ENCODE measurements around the gene RUFY1. TPM values are rescaled to one million over a fixed set of nuclear protein-coding genes. Genes with fewer than 3 reads are reported as not detected.
"Not testable (repeated sequence)": the region's sequence is repeated elsewhere in the genome, so short reads cannot be mapped to it uniquely, and the experiment has no call there.

The RUFY1 gene
- total and polyA plus RNA-seq, 10 of the 15 experiments (the other 5 are each of a cell fraction or from before 2014, with no cell fraction given): 5.7 to 36.3 (median 24.5) TPM

GRCh38 chr5:179554981-179555380 lies 4.6 kb downstream of the RUFY1 start (continued):
- no peak for TF ChIP-seq IRF3 (IDR thresholded peaks at IDR 0.05)

- WGBS (ENCODE audit: insufficient coverage, insufficient replicate concordance, low lambda C conversion rate, missing lambda C conversion rate): 90% methylated on average over 15 of the region's 15 CpGs
- ATAC-seq; H3K27me3 ChIP-seq (replicated peaks in 1 of 2; ENCODE audit: control insufficient read depth in 2 of 2, insufficient read depth in 2 of 2, low read length in 1 of 2); H3K36me3 ChIP-seq (ENCODE audit: control insufficient read depth in 2 of 2, insufficient read depth in 2 of 2, low read length in 1 of 2); H3K4me1 ChIP-seq (ENCODE audit: control insufficient read depth, insufficient read depth, low read length); H2AFZ ChIP-seq (ENCODE audit: control insufficient read depth, low read depth, low read length); DNase-seq (ENCODE audit: low read depth, low spot score); BruUV-seq (replicated peaks); H3K9me3 ChIP-seq (replicated peaks; ENCODE audit: control insufficient read depth, insufficient read depth, low read length); FAIRE-seq; H4K20me1 ChIP-seq (ENCODE audit: control insufficient read depth, insufficient read depth): not testable (repeated sequence)
- peak; percentile 48; the same call in 1 of the 2 replicates for TF ChIP-seq MLLT1 (IDR thresholded peaks at IDR 0.05)
- 0 out of 2 replicates have a peak overlapping the region, but pooled peaks have one; percentile 30 for H3K4me3 ChIP-seq
- H3K27ac ChIP-seq (ENCODE audit: control insufficient read depth, insufficient read depth): peak overlapping the region; percentile 67
- peaks cover 17% of the 10 kb centered on the region for H3K79me2 ChIP-seq (ENCODE audit: control insufficient read depth, insufficient read depth, low read length)
- intact Hi-C loops (cut with micrococcal nuclease; ENCODE audit: unreplicated experiment): loop anchor here (5.0 to 10.0 kb wide), 2 partner anchors 64 to 934 kb away; partner anchors contain the start of genes CLK4 and HNRNPH1
- peak overlapping the region; percentile 80 for H3K9ac ChIP-seq (ENCODE audit: control insufficient read depth, insufficient read depth, low read length)
- POLR2A ChIA-PET: interaction anchor here (1.4 to 1.6 kb wide), 3 partner anchors 8 to 65 kb away, joined by 7 to 9 read pairs (median 7); partner anchors contain the start of genes HNRNPH1 and RUFY1
- RAD21 ChIA-PET (ENCODE audit: unreplicated experiment): interaction anchor here (1.6 kb wide), 1 partner anchor 8 kb away, joined by 9 read pairs; the partner anchor contains the start of gene RUFY1
- in situ Hi-C loops (cut with MboI): loop anchor here (10.0 kb wide), 1 partner anchor 1444 kb away; the partner anchor contains the start of gene N4BP3
- peak overlapping the region; percentile 78; the same call in 1 of the 2 replicates for H3K4me2 ChIP-seq (ENCODE audit: control insufficient read depth, insufficient read depth)
- CTCF ChIA-PET: interaction anchor here (0.8 to 1.9 kb wide), 2 partner anchors 13 to 65 kb away, joined by 3 to 5 read pairs; partner anchors contain the start of gene HNRNPH1
- SMC1A ChIA-PET (ENCODE audit: uncharacterized antibody, unreplicated experiment): interaction anchor here (1.2 kb wide), 1 partner anchor 65 kb away, joined by 3 read pairs; the partner anchor contains the start of gene HNRNPH1
Observed at GRCh38 chr5:179558261-179558799, 8.0 kb downstream of the RUFY1 start.

Measured in GM12878 (cell line).